Muscle layer of duodenum (tissue), 2 donors: ENCODE results near the gene YOD1.

Source experiments
- H3K27ac ChIP-seq: one replicate; pipeline ENCODE4 v1.7.0; 2013; ENCODE audit warnings: mild to moderate bottlenecking, low read length
- H3K27me3 ChIP-seq: one replicate; pipeline ENCODE4 v1.7.0; 2013; ENCODE audit warnings: low read depth, mild to moderate bottlenecking, control low read depth, low read length
- H3K36me3 ChIP-seq, 2 donors: one replicate each; pipeline ENCODE4 v1.7.0; 2013; ENCODE audit warnings: low read length in 2 of 2, control low read depth in 1 of 2, mild to moderate bottlenecking in 1 of 2; ENCODE audit not compliant: insufficient read depth in 2 of 2, control insufficient read depth in 1 of 2
- H3K4me1 ChIP-seq, 2 donors: one replicate each; pipeline ENCODE4 v1.7.0; 2013; ENCODE audit warnings: low read length in 2 of 2, mild to moderate bottlenecking in 2 of 2, control low read depth in 1 of 2, moderate library complexity in 1 of 2; ENCODE audit not compliant: insufficient read depth in 2 of 2, control insufficient read depth in 1 of 2
- H3K4me3 ChIP-seq, 2 donors: one replicate each; pipeline ENCODE4 v1.7.0; 2013; ENCODE audit warnings: low read length in 2 of 2, low read depth in 1 of 2, mild to moderate bottlenecking in 1 of 2
- H3K9me3 ChIP-seq, 2 donors: one replicate each; pipeline ENCODE4 v1.7.0; 2013; ENCODE audit warnings: low read length in 2 of 2, control low read depth in 1 of 2, mild to moderate bottlenecking in 1 of 2; ENCODE audit not compliant: control insufficient read depth in 1 of 2
- donor health status: healthy.

YOD1 gene

DNA sequence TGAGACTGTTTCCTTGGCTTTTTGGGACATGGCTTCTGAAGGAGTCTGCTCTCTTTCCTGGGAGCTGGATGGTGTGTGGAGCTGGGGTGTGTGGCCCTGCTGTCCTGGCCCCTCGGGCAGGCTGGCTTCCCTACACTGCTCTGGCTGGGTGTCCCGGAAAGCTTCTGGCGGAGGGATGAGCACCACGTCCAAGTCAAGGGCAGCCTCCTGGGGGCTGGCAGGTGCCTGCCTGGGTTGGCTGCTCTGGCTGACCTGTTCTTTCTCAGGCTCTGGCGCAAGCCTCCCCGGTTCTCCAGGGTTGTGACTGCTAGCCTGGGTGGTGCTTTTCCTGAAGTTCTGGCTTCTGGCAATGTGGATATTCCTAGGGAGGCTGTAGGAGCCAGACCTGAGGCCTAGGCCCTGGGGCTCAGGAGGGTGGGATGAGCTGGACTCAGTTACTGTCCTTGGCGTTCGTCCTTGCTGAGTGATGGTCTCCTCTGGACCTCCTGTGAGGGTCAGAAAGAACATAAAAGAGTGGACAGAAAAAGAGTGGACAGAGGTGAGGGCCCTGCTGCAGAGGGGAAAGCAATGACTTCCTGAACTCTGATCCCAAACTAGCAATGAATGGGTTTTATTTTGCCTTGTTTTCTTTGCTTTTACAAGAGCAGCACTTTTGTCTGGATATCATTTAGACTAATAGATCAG is 27.9 kb downstream of the YOD1 start:
- Histone ChIP-seq H3K27me3 (no peaks in the 10 kb centered on the region), H3K36me3 (no peaks in the 10 kb centered on the region), H3K27ac (no peak overlapping the region), H3K4me3 (no peak overlapping the region), H3K4me1 (peaks cover 9 to 14% of the 10 kb centered on the region in 2 donors), H3K9me3 (no peaks in the 10 kb centered on the region)

DNA sequence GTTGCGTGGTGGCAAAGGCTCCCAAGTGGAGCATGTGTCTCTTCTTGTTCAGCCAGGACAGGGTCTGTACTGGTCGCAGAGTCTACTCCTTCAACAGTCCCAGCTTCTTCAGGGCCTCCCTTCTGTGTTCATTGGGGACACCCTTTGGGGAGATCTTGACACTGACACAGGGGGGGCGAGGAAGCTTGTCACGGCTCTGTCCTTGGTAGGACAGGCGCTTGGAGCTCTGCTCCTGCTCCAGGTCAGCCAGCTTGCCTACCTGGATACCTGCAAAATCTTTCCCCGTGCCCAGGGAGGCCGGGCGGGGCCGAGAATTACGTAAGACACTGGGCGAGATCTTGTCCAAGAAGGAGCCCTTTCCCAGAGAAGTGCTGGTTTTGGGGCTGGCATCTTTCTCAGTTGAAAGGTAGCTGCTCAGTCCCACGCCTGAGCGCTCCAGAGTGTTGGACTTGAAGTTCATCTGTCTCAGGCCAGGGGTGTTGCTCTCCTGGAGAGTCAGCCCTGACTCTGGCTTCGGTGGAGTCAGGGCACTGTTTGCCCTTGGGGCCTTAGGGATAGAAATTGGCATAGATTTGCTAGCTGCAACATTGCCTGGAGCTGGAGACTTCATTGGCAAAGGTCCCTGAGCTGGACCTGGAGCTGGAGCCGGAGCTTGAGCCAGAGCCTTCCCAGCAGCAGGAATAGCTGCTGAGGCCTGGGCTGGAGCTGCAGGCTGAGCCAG is 29.0 kb downstream of the YOD1 start:
- H3K36me3 ChIP-seq: no peaks in the 10 kb centered on the region
- no peaks in the 10 kb centered on the region for H3K9me3 ChIP-seq
- H3K27ac ChIP-seq: no peak overlapping the region
- H3K4me3 ChIP-seq: no peak overlapping the region
- H3K4me1 ChIP-seq: peaks cover 9 to 14% of the 10 kb centered on the region in 2 donors
- H3K27me3 ChIP-seq: no peaks in the 10 kb centered on the region

GRCh38 chr1:207021139-207021861 is 29.7 kb downstream of the YOD1 start:
- Histone ChIP-seq H3K9me3 (no peaks in the 10 kb centered on the region), H3K4me1 (peaks cover 9 to 14% of the 10 kb centered on the region in 2 donors), H3K36me3 (no peaks in the 10 kb centered on the region), H3K4me3 (no peak overlapping the region), H3K27me3 (no peaks in the 10 kb centered on the region), H3K27ac (no peak overlapping the region)

DNA sequence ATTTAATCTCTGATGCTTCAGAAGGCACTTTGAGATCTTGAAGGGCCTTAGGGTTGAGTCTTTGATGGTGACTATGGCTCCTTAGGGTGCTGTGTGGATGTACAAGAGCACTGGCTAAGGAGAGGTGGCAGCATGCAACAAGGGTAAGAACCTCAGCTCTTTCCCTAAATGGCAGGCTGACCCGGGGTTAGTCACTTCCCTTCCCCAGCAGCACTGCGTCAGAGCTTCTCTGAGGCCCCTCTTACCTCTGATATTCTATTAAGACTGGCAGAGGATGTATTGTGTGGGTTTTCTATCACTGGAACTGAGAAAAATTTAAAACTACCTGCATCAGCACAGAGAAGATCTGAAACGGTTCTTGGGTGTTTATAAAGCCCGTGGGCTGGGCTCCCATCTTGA is 30.3 kb downstream of the YOD1 start:
- H3K27ac ChIP-seq: no peak overlapping the region
- H3K4me1 ChIP-seq: peaks cover 9 to 10% of the 10 kb centered on the region in 2 donors
- no peaks in the 10 kb centered on the region for H3K27me3 ChIP-seq
- H3K4me3 ChIP-seq: no peak overlapping the region
- no peaks in the 10 kb centered on the region for H3K36me3 ChIP-seq
- H3K9me3 ChIP-seq: no peaks in the 10 kb centered on the region

GRCh38 chr1:207020065-207020708 is 30.8 kb downstream of the YOD1 start:
- Histone ChIP-seq H3K9me3 (no peaks in the 10 kb centered on the region), H3K27me3 (no peaks in the 10 kb centered on the region), H3K36me3 (no peaks in the 10 kb centered on the region), H3K4me1 (peaks cover 5% of the 10 kb centered on the region in 2 donors), H3K4me3 (no peak overlapping the region), H3K27ac (no peak overlapping the region)

DNA sequence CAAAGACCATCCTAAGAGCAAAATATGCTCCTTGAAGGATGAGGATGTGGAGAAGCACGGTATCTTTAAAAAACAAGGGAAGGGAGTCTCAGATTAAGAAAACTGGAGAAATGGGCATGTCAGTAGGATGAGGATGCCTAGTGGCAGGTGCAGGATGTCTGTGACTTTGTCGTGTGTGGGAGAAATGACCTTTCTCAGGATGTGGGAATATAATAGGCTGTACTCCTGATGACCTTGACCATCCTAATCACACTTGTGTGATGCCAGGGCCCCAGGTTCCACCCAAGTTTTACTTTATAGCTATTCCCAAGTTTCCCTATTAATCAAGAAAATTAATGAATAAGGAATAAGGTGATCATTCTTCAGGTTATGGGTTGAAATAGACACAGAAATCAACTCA is 31.3 kb downstream of the YOD1 start:
- H3K27ac ChIP-seq: no peak overlapping the region
- H3K4me1 ChIP-seq: peaks cover 2 to 3% of the 10 kb centered on the region in 2 donors
- no peak overlapping the region for H3K4me3 ChIP-seq
- H3K9me3 ChIP-seq: no peaks in the 10 kb centered on the region
- no peaks in the 10 kb centered on the region for H3K27me3 ChIP-seq
- H3K36me3 ChIP-seq: no peaks in the 10 kb centered on the region

- Histone ChIP-seq H3K27me3 (no peaks in the 10 kb centered on the region), H3K36me3 (no peaks in the 10 kb centered on the region), H3K27ac (no peak overlapping the region), H3K4me1 (no peaks in the 10 kb centered on the region), H3K4me3 (no peak overlapping the region), H3K9me3 (no peaks in the 10 kb centered on the region)
Measured at GRCh38 chr1:207019161-207019560, 31.8 kb downstream of the YOD1 start.

DNA sequence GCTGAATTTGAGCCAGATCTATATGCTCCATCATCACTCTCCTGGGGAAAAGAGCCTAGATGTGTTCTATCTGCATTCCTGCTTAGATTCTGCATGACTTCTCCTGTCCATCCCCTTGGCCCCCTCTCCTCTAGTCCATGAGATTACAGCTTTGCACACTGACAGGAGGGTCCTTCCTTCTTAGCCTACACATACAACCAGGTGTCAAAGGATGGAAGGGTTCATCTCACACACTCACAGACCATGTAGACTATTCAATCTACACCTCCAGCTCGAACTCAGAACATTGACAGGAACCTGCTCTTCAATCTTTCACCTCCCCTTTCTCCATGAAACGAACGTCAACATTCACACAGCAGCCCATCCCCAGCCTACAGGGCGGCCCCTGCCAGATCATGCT is 32.3 kb downstream of the YOD1 start:
- Histone ChIP-seq H3K27ac (no peak overlapping the region), H3K4me3 (no peak overlapping the region), H3K4me1 (no peaks in the 10 kb centered on the region), H3K27me3 (no peaks in the 10 kb centered on the region), H3K36me3 (no peaks in the 10 kb centered on the region), H3K9me3 (no peaks in the 10 kb centered on the region)

DNA sequence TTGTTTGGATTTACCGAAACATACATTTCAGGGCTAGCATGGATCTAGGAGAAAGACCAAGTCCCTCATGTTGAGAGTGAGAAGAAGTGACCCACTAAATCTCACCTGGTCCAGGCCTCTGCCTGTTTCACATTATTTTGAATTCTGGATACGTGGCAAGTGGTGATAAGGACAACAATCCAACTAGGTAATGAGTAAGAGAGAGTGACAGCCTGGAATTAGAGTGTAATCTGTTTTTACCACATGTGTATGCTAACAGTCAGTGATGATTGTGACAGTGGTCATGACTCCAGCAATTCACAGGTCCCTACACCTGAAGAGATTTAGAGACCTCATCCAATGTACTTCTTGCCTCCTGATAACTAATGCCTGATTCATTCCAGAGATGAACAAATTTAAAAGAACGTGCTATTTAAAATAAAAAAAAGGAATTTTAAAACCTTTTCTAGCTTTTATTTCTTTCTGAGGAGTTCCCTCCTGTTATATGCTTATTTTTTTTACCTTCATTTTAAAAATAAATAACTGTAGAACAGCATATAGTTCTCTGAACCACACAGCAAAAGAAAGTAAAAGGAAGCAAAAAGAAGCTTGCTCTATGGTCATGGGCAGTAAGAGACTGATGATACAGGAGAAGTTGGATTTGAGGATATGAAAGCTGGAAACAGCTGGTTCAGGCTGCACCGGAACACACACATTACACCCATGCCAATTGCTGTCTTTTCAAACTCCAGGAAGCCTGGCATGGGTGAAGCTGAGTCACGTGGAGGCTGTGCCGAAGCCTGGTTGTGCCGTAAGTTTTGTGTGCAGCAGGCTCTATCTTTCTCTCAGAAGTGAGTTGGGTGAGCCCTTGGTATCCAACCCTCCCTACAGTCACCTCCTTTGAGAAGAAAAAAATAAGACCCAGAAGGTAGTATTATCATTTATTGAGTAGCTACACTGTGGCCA is 33.1 kb downstream of the YOD1 start:
- Histone ChIP-seq H3K9me3 (no peaks in the 10 kb centered on the region), H3K36me3 (no peaks in the 10 kb centered on the region), H3K4me3 (no peak overlapping the region), H3K27me3 (no peaks in the 10 kb centered on the region), H3K27ac (no peak overlapping the region), H3K4me1 (no peaks in the 10 kb centered on the region)

- H3K27me3 ChIP-seq: no peaks in the 10 kb centered on the region
- H3K4me3 ChIP-seq: no peak overlapping the region
- no peaks in the 10 kb centered on the region for H3K9me3 ChIP-seq
- no peak overlapping the region for H3K27ac ChIP-seq
- H3K4me1 ChIP-seq: no peaks in the 10 kb centered on the region
- H3K36me3 ChIP-seq: no peaks in the 10 kb centered on the region
Measured at GRCh38 chr1:207015791-207016190, 35.2 kb downstream of the YOD1 start.
